NCI-H2171 (cell line): Measurements from ENCODE around the gene MKRN3.
"Not testable (repeated sequence)": the region's sequence is repeated elsewhere in the genome, so short reads cannot be mapped to it uniquely, and the experiment has no call there.

Experiments
- DNase-seq: peaks from one replicate; lab custom pipeline; 2025; lab: John Stamatoyannopoulos, UW

The MKRN3 gene

DNA sequence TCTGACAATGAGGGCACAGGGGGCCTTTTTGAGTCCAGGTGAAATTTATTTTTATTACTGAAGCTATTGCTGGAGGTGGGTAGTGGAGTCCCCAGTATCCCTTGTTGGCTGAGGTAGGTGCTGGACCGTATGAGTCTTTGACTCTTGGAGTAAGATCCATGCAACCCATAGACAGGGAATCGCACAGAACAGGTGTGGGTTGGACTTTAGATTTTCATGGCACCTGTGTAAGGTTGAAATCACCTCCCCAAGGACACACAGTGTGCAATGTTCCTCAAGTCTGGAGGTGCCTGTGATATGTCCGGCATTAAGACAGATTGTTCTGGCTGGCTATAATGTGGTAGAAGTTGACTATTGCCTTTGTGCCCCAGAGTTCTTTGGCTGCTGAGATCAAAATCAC is 23.5 kb downstream of the MKRN3 start:
- DNase-seq: no peak

GRCh38 chr15:23594252-23594770 is 28.8 kb downstream of the MKRN3 start:
- no peak for DNase-seq

GRCh38 chr15:23595368-23595767 is 29.9 kb downstream of the MKRN3 start:
- DNase-seq: no peak

DNA sequence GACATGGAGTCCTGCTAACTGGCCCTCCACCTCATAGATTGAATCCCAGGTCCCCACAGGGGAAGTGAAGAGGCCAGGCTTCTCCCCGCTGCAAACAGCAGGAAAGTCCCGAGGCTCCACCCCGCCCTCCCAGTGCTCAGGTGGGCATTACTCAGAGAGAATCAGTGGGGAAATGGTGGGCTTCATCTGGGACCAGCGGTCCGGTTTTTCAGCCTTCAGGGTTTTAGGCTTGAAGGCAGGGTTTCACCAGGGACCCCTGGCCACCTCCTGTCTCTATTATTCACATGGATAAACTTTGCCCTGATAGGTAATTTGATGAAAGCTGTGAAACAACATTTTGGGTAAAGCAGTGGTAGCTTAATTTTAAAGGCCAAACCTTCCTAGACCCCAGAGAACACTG is 31.3 kb downstream of the MKRN3 start:
- no peak for DNase-seq

- not testable (repeated sequence) for DNase-seq
Measured at GRCh38 chr15:23597278-23597677, 31.8 kb downstream of the MKRN3 start.

DNA sequence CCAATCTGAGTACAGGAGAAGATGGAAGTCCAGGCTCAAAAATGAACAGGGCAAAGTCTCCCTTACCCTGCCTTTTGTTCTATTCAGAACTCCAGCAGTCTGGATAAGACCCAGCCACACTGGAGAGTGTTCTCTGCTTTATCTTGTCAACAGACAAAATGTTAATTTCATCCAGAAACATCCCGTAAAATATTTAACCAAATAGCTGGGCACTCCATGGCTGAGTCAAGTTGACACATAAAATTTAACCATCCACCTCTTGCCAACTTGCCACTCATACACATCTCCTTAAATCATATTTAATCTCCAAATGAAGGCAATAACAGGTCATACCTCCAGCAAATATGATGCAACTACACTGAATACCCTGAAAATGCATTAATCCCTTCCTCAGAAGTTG is 33.6 kb downstream of the MKRN3 start:
- no peak for DNase-seq

DNA sequence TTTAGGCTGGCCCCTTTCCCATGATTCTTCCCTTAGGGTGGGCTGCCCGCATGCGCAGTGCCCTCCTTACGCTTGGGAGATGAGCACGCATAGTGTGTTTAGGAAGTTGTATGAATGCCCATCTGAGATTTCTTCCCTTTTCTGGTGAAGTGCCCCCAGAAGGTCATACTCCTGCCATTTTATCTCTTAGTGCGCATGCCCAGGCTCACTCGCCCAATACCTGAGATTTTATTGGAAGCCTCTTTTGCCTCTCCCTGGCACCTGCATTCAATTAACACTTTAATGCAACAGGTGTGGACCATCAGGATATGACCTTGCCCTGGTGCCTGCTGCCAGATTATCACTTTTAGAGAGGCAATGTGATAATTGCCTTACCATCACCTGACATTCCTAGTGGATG is 36.6 kb downstream of the MKRN3 start:
- no peak for DNase-seq

GRCh38 chr15:23606226-23606625 is 40.8 kb downstream of the MKRN3 start:
- DNase-seq: no peak

- DNase-seq: no peak
Measured at GRCh38 chr15:23616536-23616935, 51.1 kb downstream of the MKRN3 start.
